ENCODE data around the gene PPFIA4. TPM values are rescaled to one million over a fixed set of nuclear protein-coding genes. Genes with fewer than 3 reads are reported as not detected.
A peak's percentile ranks its signal among the peaks of the same experiment; 100 is the strongest.

PPFIA4 gene
- total RNA-seq, 1 experiment from 2014 or later = 12.1 TPM

DNA sequence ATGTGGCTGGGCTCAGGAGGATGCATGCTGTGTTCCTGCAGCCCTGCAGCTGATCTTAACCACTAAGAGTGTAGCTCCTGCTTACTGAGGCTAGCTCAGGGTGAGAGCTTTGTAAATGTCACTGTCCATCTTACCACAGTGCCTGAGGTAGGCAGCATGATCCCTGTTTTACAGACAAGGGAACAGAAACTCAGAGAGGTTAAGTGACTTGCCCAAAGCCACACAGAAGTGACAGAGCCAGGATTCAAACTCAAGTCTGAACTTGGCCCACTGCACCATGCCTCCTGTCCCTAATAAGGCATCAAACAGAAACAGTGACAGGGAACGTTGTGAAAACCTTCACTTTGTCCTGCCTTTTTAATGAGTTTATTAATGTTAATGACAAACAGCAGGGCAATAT lies 27.9 kb downstream of the PPFIA4 start:
- H3F3A ChIP-seq (ENCODE audit: low read length, unreplicated experiment) = no peaks in the 10 kb centered on the region
- POLR2A ChIA-PET (ENCODE audit: unreplicated experiment) = no interaction called here
- H3K4me3 ChIP-seq (ENCODE audit: low read length) = no peak overlapping the region
- no peak overlapping the region for H3K27ac ChIP-seq (ENCODE audit: low read length)
- no TSS peak for BruUV-seq (replicated peaks)
- H2AFZ ChIP-seq (ENCODE audit: low read length) = no peak overlapping the region
- intact Hi-C loops (cut with micrococcal nuclease) = no loop called here
- ATAC-seq = no peak
- H3K9ac ChIP-seq (ENCODE audit: low read length) = no peak overlapping the region
- TF ChIP-seq EZH2phosphoT487 (IDR thresholded peaks at IDR 0.05; ENCODE audit: borderline replicate concordance, low read length) (no peak), CTCF (conservative IDR thresholded peaks at IDR 0.05; ENCODE audit: low read depth, low read length) (no peak), EZH2 (IDR thresholded peaks at IDR 0.05; ENCODE audit: low read length, unreplicated experiment) (no peak)
- H3K79me2 ChIP-seq (ENCODE audit: low read length) = no peaks in the 10 kb centered on the region
- H3K4me2 ChIP-seq (ENCODE audit: low read length) = no peak overlapping the region
- H3K27me3 ChIP-seq (ENCODE audit: low read length) = 0 out of 2 replicates have a peak, but pooled peaks cover 14% of the 10 kb centered on the region
- no peaks in the 10 kb centered on the region for H3K9me3 ChIP-seq (ENCODE audit: low read length)
- H3K9me2 ChIP-seq (replicated peaks; ENCODE audit: low read length) = no peaks in the 10 kb centered on the region
- no peaks in the 10 kb centered on the region for H4K20me1 ChIP-seq (ENCODE audit: low read length)
- CTCF ChIA-PET = no interaction called here
- DNase-seq = no peak
- no peaks in the 10 kb centered on the region for H3K4me1 ChIP-seq (ENCODE audit: insufficient read depth, low read length)
- H3K36me3 ChIP-seq (ENCODE audit: low read depth, low read length) = no peaks in the 10 kb centered on the region

DNA sequence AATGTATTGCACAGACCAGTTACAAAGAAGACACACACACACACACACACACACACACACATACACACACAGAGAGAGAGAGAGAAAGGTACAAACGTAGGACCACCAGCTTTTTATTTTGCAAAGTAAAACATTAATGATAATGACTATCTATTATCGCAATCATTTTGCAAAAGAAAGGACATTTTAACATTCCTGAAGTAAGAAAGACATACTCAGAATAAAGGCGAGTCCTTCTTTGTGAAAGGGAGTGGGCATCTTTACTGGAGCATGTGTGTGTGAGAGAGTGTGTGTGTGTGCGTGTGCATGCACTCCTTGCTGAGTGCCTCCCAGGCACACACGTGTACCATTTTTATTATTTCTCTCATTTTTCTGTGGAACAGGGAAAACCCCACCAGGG lies 28.4 kb downstream of the PPFIA4 start:
- Histone ChIP-seq H3K27me3 (ENCODE audit: low read length) (0 out of 2 replicates have a peak, but pooled peaks cover 14% of the 10 kb centered on the region), H3K4me3 (ENCODE audit: low read length) (no peak overlapping the region), H3K4me1 (ENCODE audit: insufficient read depth, low read length) (no peaks in the 10 kb centered on the region), H3K4me2 (ENCODE audit: low read length) (no peak overlapping the region), H3F3A (ENCODE audit: low read length, unreplicated experiment) (no peaks in the 10 kb centered on the region), H3K27ac (ENCODE audit: low read length) (no peak overlapping the region), H3K9ac (ENCODE audit: low read length) (no peak overlapping the region), H3K9me2 (replicated peaks; ENCODE audit: low read length) (no peaks in the 10 kb centered on the region), H3K36me3 (ENCODE audit: low read depth, low read length) (no peaks in the 10 kb centered on the region), H3K9me3 (ENCODE audit: low read length) (no peaks in the 10 kb centered on the region), H2AFZ (ENCODE audit: low read length) (no peak overlapping the region), H4K20me1 (ENCODE audit: low read length) (no peaks in the 10 kb centered on the region), H3K79me2 (ENCODE audit: low read length) (no peaks in the 10 kb centered on the region)
- ChIA-PET CTCF (no interaction called here), POLR2A (ENCODE audit: unreplicated experiment) (no interaction called here)
- BruUV-seq (replicated peaks) = no TSS peak
- TF ChIP-seq EZH2 (IDR thresholded peaks at IDR 0.05; ENCODE audit: low read length, unreplicated experiment) = no peak
- TF ChIP-seq CTCF (conservative IDR thresholded peaks at IDR 0.05; ENCODE audit: low read depth, low read length) = no peak
- DNase-seq = no peak
- intact Hi-C loops (cut with micrococcal nuclease) = no loop called here
- no peak for ATAC-seq

DNA sequence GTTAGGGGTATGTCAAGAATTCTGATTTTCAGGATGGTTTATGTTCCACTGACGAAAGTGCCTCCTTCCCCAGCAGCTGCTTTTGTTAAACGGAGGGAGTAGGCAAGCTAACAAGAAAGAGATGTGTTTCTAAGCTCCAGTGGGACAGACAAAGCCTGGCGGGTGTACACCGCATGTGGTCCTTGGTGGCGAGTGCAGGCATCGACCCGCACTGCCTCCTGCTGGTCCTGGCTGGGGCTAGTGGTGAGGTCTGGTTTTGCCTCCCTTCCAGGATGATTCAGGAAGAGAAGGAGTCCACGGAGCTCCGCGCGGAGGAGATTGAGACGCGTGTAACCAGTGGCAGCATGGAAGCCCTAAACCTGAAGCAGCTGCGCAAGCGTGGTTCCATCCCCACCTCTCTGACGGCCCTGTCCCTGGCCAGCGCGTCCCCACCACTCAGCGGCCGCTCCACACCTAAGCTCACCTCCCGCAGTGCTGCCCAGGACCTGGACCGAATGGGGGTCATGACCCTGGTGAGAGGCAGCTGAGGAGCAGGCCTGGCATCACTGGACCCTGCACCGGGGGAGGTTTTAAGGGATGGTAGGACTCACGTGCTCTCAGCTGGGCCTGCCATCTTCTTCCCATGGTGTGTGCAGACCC lies 29.0 kb downstream of the PPFIA4 start:
- TF ChIP-seq EZH2phosphoT487 (IDR thresholded peaks at IDR 0.05; ENCODE audit: borderline replicate concordance, low read length) = no peak
- TF ChIP-seq CTCF (conservative IDR thresholded peaks at IDR 0.05; ENCODE audit: low read depth, low read length) = peak; percentile 41; the same call in 1 of the 2 replicates
- no peak overlapping the region for H3K4me2 ChIP-seq (ENCODE audit: low read length)
- H3K4me1 ChIP-seq (ENCODE audit: insufficient read depth, low read length) = no peaks in the 10 kb centered on the region
- 0 out of 2 replicates have a peak, but pooled peaks cover 14% of the 10 kb centered on the region for H3K27me3 ChIP-seq (ENCODE audit: low read length)
- H3F3A ChIP-seq (ENCODE audit: low read length, unreplicated experiment) = no peaks in the 10 kb centered on the region
- CTCF ChIA-PET = no interaction called here
- no peaks in the 10 kb centered on the region for H3K9me3 ChIP-seq (ENCODE audit: low read length)
- no peak overlapping the region for H3K9ac ChIP-seq (ENCODE audit: low read length)
- POLR2A ChIA-PET (ENCODE audit: unreplicated experiment) = no interaction called here
- H2AFZ ChIP-seq (ENCODE audit: low read length) = no peak overlapping the region
- no peaks in the 10 kb centered on the region for H4K20me1 ChIP-seq (ENCODE audit: low read length)
- H3K79me2 ChIP-seq (ENCODE audit: low read length) = no peaks in the 10 kb centered on the region
- BruUV-seq (replicated peaks) = no TSS peak
- DNase-seq = no peak
- H3K4me3 ChIP-seq (ENCODE audit: low read length) = no peak overlapping the region
- no peaks in the 10 kb centered on the region for H3K9me2 ChIP-seq (replicated peaks; ENCODE audit: low read length)
- H3K27ac ChIP-seq (ENCODE audit: low read length) = no peak overlapping the region
- intact Hi-C loops (cut with micrococcal nuclease) = no loop called here
- no peaks in the 10 kb centered on the region for H3K36me3 ChIP-seq (ENCODE audit: low read depth, low read length)
- ATAC-seq = no peak

Data from PC-3 (cell line).